Suprapubic skin (tissue), 4 donors: Measurements from ENCODE around the gene TDP1.

ENCODE experiments used
- CTCF ChIP-seq, 2 donors: fragments of 200-600 bp in 1 of 2; fragments of 450-650 bp in 1 of 2; sonication (generic) in 1 of 2; IDR thresholded peaks; one replicate each; pipeline ENCODE4 v1.5.1; 2016 to 2019; ENCODE audit warnings: antibody characterized with exemption in 2 of 2, mild to moderate bottlenecking in 1 of 2, moderate library complexity in 1 of 2
- POLR2A ChIP-seq, 2 donors: fragments of 450-650 bp; IDR thresholded peaks; one replicate each; pipeline ENCODE4 v1.6.1; 2017; ENCODE audit warnings: antibody characterized with exemption in 2 of 2, mild to moderate bottlenecking in 2 of 2, moderate library complexity in 2 of 2
- POLR2AphosphoS5 ChIP-seq, 3 donors: sonication (generic); formaldehyde crosslinking; IDR thresholded peaks; one replicate each; pipeline ENCODE4 v1.6.1; 2017; ENCODE audit warnings: antibody characterized with exemption in 3 of 3

- TF ChIP-seq CTCF (IDR thresholded peaks at IDR 0.05) (no peak), POLR2A (IDR thresholded peaks at IDR 0.05) (no peak), POLR2AphosphoS5 (IDR thresholded peaks at IDR 0.05) (no peak)
Measured at GRCh38 chr14:90027842-90028241, 72.1 kb downstream of the TDP1 start.
